Brain microvascular endothelial cell (primary cell): ENCODE results near the gene TUBB4B.

Source experiments
- DNase-seq: peaks from one replicate; pipeline ENCODE4 v3.0.0-alpha.2; 2020
- H3K27ac ChIP-seq: fragments of 250-450 bp; sonication (Bioruptor Pico); 2 replicates; pipeline ENCODE4 v1.5.1; 2020; ENCODE audit warnings: mild to moderate bottlenecking, moderate library complexity
- H3K27me3 ChIP-seq: fragments of 250-450 bp; sonication (Bioruptor Pico); replicated peaks from 2 replicates; pipeline ENCODE4 v1.5.1; 2020; ENCODE audit warnings: mild to moderate bottlenecking
- H3K36me3 ChIP-seq: fragments of 250-450 bp; sonication (Bioruptor Pico); replicated peaks from 2 replicates; pipeline ENCODE4 v1.5.1; 2020; ENCODE audit warnings: mild to moderate bottlenecking
- H3K4me3 ChIP-seq: 2 replicates; pipeline ENCODE4 v1.5.1; 2011; ENCODE audit warnings: low read depth, mild to moderate bottlenecking, control low read depth, low read length, moderate library complexity
- in situ Hi-C: cut with HindIII; loops from 2 replicates; pipeline ENCODE4 v1.10.0; 2017; ENCODE audit warnings: low sequenced_read_pairs, low pct_ligation_motif_present
- TF ChIP-seq, protein P1 (sequence below): IDR thresholded peaks from 2 replicates; pipeline ENCODE4 v1.5.1; 2011; ENCODE audit warnings: low read depth, mild to moderate bottlenecking, moderate library complexity, low read length, control low read depth, inconsistent platforms; ENCODE audit errors: missing control alignments

Gene TUBB4B

DNA sequence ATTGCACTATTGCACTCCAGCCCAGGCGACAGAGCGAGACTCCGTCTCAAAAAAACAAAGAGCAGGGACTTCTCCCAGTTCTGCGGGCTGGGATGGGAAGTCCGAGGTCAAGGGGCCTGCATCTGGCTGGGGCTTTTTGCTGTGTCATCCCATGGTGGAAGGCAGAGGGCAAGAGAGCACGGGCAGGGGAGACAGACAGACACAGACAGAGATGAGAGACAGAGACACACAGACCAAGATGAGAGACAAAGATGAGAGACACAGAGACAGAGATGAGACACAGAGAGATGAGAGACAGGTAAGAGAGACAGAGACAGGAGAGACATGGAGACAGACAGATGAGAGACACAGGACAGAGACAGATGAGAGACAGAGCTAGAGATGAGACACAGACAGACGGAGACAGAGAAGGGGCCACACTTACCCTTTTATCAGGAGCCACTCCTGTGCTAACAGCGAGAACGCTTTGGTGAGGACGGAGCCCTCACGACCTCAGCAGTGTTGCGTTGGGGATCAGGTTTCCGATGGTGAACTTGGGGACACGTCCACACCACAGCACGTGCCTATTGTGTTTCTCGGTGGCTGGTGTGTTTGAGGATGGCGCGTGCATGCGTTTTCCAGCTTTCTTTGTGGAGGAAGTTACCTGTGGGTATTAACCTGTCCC lies 27.6 kb downstream of the TUBB4B start:
- TF ChIP-seq, protein P1, sequence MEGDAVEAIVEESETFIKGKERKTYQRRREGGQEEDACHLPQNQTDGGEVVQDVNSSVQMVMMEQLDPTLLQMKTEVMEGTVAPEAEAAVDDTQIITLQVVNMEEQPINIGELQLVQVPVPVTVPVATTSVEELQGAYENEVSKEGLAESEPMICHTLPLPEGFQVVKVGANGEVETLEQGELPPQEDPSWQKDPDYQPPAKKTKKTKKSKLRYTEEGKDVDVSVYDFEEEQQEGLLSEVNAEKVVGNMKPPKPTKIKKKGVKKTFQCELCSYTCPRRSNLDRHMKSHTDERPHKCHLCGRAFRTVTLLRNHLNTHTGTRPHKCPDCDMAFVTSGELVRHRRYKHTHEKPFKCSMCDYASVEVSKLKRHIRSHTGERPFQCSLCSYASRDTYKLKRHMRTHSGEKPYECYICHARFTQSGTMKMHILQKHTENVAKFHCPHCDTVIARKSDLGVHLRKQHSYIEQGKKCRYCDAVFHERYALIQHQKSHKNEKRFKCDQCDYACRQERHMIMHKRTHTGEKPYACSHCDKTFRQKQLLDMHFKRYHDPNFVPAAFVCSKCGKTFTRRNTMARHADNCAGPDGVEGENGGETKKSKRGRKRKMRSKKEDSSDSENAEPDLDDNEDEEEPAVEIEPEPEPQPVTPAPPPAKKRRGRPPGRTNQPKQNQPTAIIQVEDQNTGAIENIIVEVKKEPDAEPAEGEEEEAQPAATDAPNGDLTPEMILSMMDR = no peak
- peak overlapping the region; percentile 50 for H3K27ac ChIP-seq
- H3K27me3 ChIP-seq = no peaks in the 10 kb centered on the region
- H3K4me3 ChIP-seq = no peak overlapping the region
- in situ Hi-C loops = no loop called here
- H3K36me3 ChIP-seq = peaks cover 63% of the 10 kb centered on the region
- DNase-seq = peak; percentile 31

GRCh38 chr9:137269231-137269772 lies 28.2 kb downstream of the TUBB4B start:
- peak overlapping the region; percentile 50 for H3K27ac ChIP-seq
- peak; percentile 20 for DNase-seq
- H3K36me3 ChIP-seq = peaks cover 61% of the 10 kb centered on the region
- in situ Hi-C loops = no loop called here
- H3K27me3 ChIP-seq = no peaks in the 10 kb centered on the region
- no peak overlapping the region for H3K4me3 ChIP-seq
- TF ChIP-seq, protein P1 = no peak

- in situ Hi-C loops = no loop called here
- H3K27me3 ChIP-seq = no peaks in the 10 kb centered on the region
- no peak overlapping the region for H3K27ac ChIP-seq
- no peak overlapping the region for H3K4me3 ChIP-seq
- DNase-seq = no peak
- TF ChIP-seq, protein P1 = no peak
- peaks cover 53% of the 10 kb centered on the region for H3K36me3 ChIP-seq
These were observed 30.0 kb downstream of the TUBB4B start for GRCh38 chr9:137270929-137271695.

- in situ Hi-C loops = no loop called here
- Histone ChIP-seq H3K36me3 (peaks cover 48% of the 10 kb centered on the region), H3K27me3 (no peaks in the 10 kb centered on the region), H3K4me3 (no peak overlapping the region), H3K27ac (no peak overlapping the region)
- no peak for DNase-seq
- TF ChIP-seq, protein P1 = no peak
These were observed 30.6 kb downstream of the TUBB4B start for GRCh38 chr9:137271696-137272076.

- no peak for DNase-seq
- no peak overlapping the region for H3K27ac ChIP-seq
- peaks cover 46% of the 10 kb centered on the region for H3K36me3 ChIP-seq
- in situ Hi-C loops = no loop called here
- no peaks in the 10 kb centered on the region for H3K27me3 ChIP-seq
- no peak overlapping the region for H3K4me3 ChIP-seq
- TF ChIP-seq, protein P1 = no peak
These were observed 31.4 kb downstream of the TUBB4B start for GRCh38 chr9:137272241-137273094.
